ENCODE data around the gene CHD3. TPM values are rescaled to one million over a fixed set of nuclear protein-coding genes. Genes with fewer than 3 reads are reported as not detected.
A peak's percentile ranks its signal among the peaks of the same experiment; 100 is the strongest.

Gene CHD3
- total and polyA plus RNA-seq, 2 of the 13 experiments (the other 11 are each of a cell fraction or from before 2014, with no cell fraction given), result 2.7 to 3.7 TPM

DNA sequence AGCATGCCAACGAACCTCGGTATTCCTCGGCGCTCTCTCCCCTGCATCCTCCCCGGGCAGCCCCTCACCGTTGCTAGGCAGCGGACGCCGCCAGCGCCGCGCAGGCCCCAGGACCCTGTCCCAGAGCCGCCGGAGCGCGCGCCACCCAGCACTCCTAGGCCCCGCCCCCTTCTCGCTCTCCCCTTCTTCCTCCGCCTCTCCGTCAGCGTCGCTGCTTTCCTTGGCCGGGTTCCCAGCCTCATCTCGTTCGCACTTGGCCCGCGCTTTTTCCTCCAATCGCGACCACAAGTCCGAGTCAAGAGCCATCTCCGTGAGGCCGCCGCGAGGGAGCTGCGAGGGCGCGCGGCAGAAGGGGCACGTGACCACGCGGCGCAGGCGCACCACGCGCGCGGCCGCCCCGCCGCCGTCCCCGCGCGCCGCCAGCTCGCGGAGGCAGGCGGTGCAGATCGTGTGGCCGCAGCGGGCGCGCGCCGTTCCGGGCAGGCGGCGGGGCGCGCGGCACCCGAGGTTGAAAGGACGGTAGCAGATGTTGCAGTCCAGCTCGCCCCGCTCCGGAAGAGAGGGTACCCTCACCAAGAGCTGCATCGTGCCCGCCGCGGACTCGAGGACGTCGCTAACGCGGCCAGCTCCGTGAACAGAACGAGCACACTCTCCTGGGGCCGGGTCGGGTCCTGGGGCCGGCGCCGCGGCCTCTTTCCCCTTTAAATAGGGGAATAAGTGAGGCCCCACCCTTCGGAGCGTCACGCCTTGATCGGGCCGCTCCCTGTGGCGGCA, 27.2 kb downstream of the CHD3 start, which contains the start of gene RNF227 (continued):
- TF ChIP-seq ZBED4 (CRISPR knock-in tag; IDR thresholded peaks at IDR 0.05; ENCODE audit: borderline replicate concordance), result 0 out of 2 replicates have a peak, but pooled peaks have one; percentile 26
- no peak for TF ChIP-seq ZNF530 (CRISPR knock-in tag; IDR thresholded peaks at IDR 0.05; ENCODE audit: low read depth)
- TF ChIP-seq ETV5 (CRISPR knock-in tag; IDR thresholded peaks at IDR 0.05; ENCODE audit: borderline replicate concordance), result 0 out of 2 replicates have a peak, but pooled peaks have one; percentile 11
- TF ChIP-seq MTA1 (CRISPR knock-in tag; IDR thresholded peaks at IDR 0.05; ENCODE audit: borderline replicate concordance), result no peak
- no peak for TF ChIP-seq ZNF652 (CRISPR knock-in tag; IDR thresholded peaks at IDR 0.05; ENCODE audit: borderline replicate concordance, low read depth)
- peak; percentile 59; the same call in 1 of the 2 replicates for TF ChIP-seq KMT2B (CRISPR knock-in tag; IDR thresholded peaks at IDR 0.05)
- TF ChIP-seq HHEX (CRISPR knock-in tag; IDR thresholded peaks at IDR 0.05), result no peak
- no peak for TF ChIP-seq RBAK (CRISPR knock-in tag; IDR thresholded peaks at IDR 0.05)
- TF ChIP-seq, protein P1, sequence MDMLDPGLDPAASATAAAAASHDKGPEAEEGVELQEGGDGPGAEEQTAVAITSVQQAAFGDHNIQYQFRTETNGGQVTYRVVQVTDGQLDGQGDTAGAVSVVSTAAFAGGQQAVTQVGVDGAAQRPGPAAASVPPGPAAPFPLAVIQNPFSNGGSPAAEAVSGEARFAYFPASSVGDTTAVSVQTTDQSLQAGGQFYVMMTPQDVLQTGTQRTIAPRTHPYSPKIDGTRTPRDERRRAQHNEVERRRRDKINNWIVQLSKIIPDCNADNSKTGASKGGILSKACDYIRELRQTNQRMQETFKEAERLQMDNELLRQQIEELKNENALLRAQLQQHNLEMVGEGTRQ (IDR thresholded peaks at IDR 0.05; ENCODE audit: low read depth, low read length), result peak; percentile 79
- TF ChIP-seq, protein P1 (CRISPR knock-in tag; IDR thresholded peaks at IDR 0.05; ENCODE audit: borderline replicate concordance), result peak; percentile 85; the same call in 1 of the 2 replicates
- TF ChIP-seq, protein P2, sequence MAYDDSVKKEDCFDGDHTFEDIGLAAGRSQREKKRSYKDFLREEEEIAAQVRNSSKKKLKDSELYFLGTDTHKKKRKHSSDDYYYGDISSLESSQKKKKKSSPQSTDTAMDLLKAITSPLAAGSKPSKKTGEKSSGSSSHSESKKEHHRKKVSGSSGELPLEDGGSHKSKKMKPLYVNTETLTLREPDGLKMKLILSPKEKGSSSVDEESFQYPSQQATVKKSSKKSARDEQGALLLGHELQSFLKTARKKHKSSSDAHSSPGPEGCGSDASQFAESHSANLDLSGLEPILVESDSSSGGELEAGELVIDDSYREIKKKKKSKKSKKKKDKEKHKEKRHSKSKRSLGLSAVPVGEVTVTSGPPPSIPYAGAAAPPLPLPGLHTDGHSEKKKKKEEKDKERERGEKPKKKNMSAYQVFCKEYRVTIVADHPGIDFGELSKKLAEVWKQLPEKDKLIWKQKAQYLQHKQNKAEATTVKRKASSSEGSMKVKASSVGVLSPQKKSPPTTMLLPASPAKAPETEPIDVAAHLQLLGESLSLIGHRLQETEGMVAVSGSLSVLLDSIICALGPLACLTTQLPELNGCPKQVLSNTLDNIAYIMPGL (CRISPR knock-in tag; IDR thresholded peaks at IDR 0.05; ENCODE audit: borderline replicate concordance in 1 of 2, low read depth in 1 of 2), result no peak; a peak in 3 of 4 replicates
- no peak for TF ChIP-seq ZSCAN20 (CRISPR knock-in tag; IDR thresholded peaks at IDR 0.05; ENCODE audit: borderline replicate concordance)
- TF ChIP-seq SNAPC2 (CRISPR knock-in tag; IDR thresholded peaks at IDR 0.05), result no peak
- no peak for TF ChIP-seq NFKBIZ (CRISPR knock-in tag; IDR thresholded peaks at IDR 0.05)
- TF ChIP-seq ZNF281 (CRISPR knock-in tag; IDR thresholded peaks at IDR 0.05; ENCODE audit: borderline replicate concordance), result no peak; the same call in 1 of the 2 replicates
- TF ChIP-seq CCDC6 (CRISPR knock-in tag; IDR thresholded peaks at IDR 0.05), result peak; percentile 99
- TF ChIP-seq ZNF12 (CRISPR knock-in tag; IDR thresholded peaks at IDR 0.05), result 0 out of 2 replicates have a peak, but pooled peaks have one; percentile 44
- no peak for TF ChIP-seq IKZF1 (IDR thresholded peaks at IDR 0.05)
